ENCODE data around the gene SORBS1.

DNA sequence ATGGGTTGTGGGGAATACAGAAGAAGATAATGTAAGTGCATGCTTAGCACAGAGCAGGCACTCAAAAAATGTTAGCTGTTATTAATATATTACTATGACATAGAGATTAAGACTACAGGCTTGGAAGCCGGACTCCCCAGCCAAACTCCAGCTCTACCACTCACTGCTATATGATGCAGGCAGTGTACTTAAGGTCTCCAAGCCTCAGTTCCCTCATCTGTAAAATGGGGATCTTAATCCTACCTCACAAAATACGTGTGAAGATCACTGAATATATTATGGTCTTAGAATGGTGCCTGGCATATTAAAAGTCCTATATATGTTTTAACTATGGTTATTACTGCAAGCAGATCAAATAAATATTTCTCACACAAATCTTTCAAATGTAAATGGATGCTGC is 275.6 kb downstream of the SORBS1 start:
- TF ChIP-seq GATA3 (IDR thresholded peaks at IDR 0.05; ENCODE audit: low read depth, low read length), result no peak
- TF ChIP-seq GATA2 (IDR thresholded peaks at IDR 0.05; ENCODE audit: low read depth, low read length), result no peak

Data from SH-SY5Y (cell line).